Measurements from ENCODE around the gene CELF3.

The CELF3 gene

GRCh38 chr1:151720554-151720953, 4.0 kb upstream of the CELF3 start:
- no peak for DNase-seq

- no peak for DNase-seq
Observed at GRCh38 chr1:151720125-151720524, 3.5 kb upstream of the CELF3 start.

GRCh38 chr1:151718666-151719065, 2.1 kb upstream of the CELF3 start:
- no peak for DNase-seq

GRCh38 chr1:151718011-151718431, 1.4 kb upstream of the CELF3 start:
- DNase-seq = no peak

- DNase-seq = no peak
Observed at GRCh38 chr1:151716405-151716762, 219 bp downstream of the CELF3 start.

GRCh38 chr1:151715726-151716404, 738 bp downstream of the CELF3 start:
- DNase-seq = peak; percentile 33

- DNase-seq = no peak
Observed at GRCh38 chr1:151714820-151715725, 1.5 kb downstream of the CELF3 start.

GRCh38 chr1:151713874-151714273, 2.7 kb downstream of the CELF3 start:
- peak; percentile 33 for DNase-seq

- DNase-seq = no peak
Observed at GRCh38 chr1:151713044-151713443, 3.6 kb downstream of the CELF3 start.

GRCh38 chr1:151711951-151712350, 4.7 kb downstream of the CELF3 start:
- peak; percentile 63 for DNase-seq

- no peak for DNase-seq
Observed at GRCh38 chr1:151711044-151711800, 5.4 kb downstream of the CELF3 start.

- no peak for DNase-seq
Observed at GRCh38 chr1:151710187-151710840, 6.3 kb downstream of the CELF3 start.

- DNase-seq = no peak
Observed at GRCh38 chr1:151708891-151709290, 7.7 kb downstream of the CELF3 start.

- no peak for DNase-seq
Observed at GRCh38 chr1:151707541-151708065, 9.0 kb downstream of the CELF3 start.

GRCh38 chr1:151706464-151707415, 9.9 kb downstream of the CELF3 start:
- no peak for DNase-seq

GRCh38 chr1:151705753-151706463, 10.7 kb downstream of the CELF3 start:
- DNase-seq = no peak

- no peak for DNase-seq
Observed at GRCh38 chr1:151705146-151705545, 11.5 kb downstream of the CELF3 start.

GRCh38 chr1:151704246-151704645, 12.4 kb downstream of the CELF3 start:
- no peak for DNase-seq

- no peak for DNase-seq
Observed at GRCh38 chr1:151703813-151704212, 12.8 kb downstream of the CELF3 start.

- no peak for DNase-seq
Observed at GRCh38 chr1:151702936-151703335, 13.7 kb downstream of the CELF3 start.

- no peak for DNase-seq
Observed at GRCh38 chr1:151701515-151701914, 15.1 kb downstream of the CELF3 start.

Measured in NCI-H510A treated with DMSO at 0.1 percent for 48 hours (cell line).